ENCODE data around the gene TAF11L14.
"Not testable (repeated sequence)": the region's sequence is repeated elsewhere in the genome, so short reads cannot be mapped to it uniquely, and the experiment has no call there.

- TF ChIP-seq MXI1 (IDR thresholded peaks at IDR 0.05; ENCODE audit: borderline replicate concordance, low read depth, low read length); CTCF (conservative IDR thresholded peaks at IDR 0.05; ENCODE audit: low read depth, low read length); USF2 (IDR thresholded peaks at IDR 0.05; ENCODE audit: low read depth, low read length); POLR2A (IDR thresholded peaks at IDR 0.05; ENCODE audit: low read depth, low read length); CEBPB (IDR thresholded peaks at IDR 0.05; ENCODE audit: low read depth, low read length); ELK1 (IDR thresholded peaks at IDR 0.05; ENCODE audit: borderline replicate concordance, low read depth, low read length); MAFK (IDR thresholded peaks at IDR 0.05; ENCODE audit: low read depth, low read length); BHLHE40 (IDR thresholded peaks at IDR 0.05; ENCODE audit: low read depth, low read length); RAD21 (IDR thresholded peaks at IDR 0.05; ENCODE audit: low read length); FOS (IDR thresholded peaks at IDR 0.05; ENCODE audit: low read depth, low read length); MAZ (IDR thresholded peaks at IDR 0.05; ENCODE audit: borderline replicate concordance, low read depth, low read length): not testable (repeated sequence)
Measured at GRCh38 chr5:17590860-17591259, 43.4 kb upstream of the TAF11L14 start, which contains the start of gene TAF11L8.
